22Rv1 (cell line): ENCODE results near the gene ZNF425.

Experiments used
- H3K27ac ChIP-seq: fragments of 450-650 bp; 2 replicates; pipeline ENCODE4 v1.5.1; 2017
- ZFX ChIP-seq: fragments of 450-650 bp; IDR thresholded peaks from 2 replicates; pipeline ENCODE4 v1.6.1; 2017; ENCODE audit warnings: antibody characterized with exemption, borderline replicate concordance
- TF ChIP-seq, protein P1 (sequence below): fragments of 450-650 bp; IDR thresholded peaks from 2 replicates; pipeline ENCODE4 v1.5.1; 2017; ENCODE audit warnings: mild to moderate bottlenecking

ZNF425 gene

DNA sequence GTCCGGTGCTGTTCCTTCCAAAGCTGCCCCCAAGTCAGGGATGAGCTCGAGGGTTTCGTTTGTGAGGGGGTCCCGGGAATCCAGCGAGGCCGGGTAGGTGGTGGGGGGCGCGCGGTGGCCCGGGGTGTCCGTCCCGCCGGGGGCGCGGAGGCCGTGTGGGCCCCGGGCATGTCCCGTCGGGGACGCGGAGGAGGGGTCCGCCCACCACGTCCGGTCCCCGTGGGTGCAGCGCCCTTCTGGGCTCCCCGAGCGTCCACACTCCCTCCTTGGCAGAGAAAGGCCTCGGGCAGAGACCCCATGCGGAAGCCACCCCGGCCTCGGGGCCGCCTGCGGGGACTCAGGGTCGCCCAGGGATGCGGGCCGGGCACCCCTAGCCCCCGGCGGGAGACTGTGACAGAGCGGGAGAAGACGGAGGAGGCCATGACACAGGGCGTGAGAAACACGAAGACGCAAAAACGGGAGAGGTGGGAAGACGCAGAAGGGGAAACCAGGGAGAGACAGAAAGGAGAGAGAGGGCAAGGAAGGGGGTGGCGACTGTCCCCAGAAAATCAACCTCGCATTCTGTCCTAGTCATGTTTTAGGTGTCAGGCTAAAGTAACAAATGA lies 640 bp upstream of the ZNF425 start:
- peak overlapping the region; percentile 95 for H3K27ac ChIP-seq
- TF ChIP-seq, protein P1, sequence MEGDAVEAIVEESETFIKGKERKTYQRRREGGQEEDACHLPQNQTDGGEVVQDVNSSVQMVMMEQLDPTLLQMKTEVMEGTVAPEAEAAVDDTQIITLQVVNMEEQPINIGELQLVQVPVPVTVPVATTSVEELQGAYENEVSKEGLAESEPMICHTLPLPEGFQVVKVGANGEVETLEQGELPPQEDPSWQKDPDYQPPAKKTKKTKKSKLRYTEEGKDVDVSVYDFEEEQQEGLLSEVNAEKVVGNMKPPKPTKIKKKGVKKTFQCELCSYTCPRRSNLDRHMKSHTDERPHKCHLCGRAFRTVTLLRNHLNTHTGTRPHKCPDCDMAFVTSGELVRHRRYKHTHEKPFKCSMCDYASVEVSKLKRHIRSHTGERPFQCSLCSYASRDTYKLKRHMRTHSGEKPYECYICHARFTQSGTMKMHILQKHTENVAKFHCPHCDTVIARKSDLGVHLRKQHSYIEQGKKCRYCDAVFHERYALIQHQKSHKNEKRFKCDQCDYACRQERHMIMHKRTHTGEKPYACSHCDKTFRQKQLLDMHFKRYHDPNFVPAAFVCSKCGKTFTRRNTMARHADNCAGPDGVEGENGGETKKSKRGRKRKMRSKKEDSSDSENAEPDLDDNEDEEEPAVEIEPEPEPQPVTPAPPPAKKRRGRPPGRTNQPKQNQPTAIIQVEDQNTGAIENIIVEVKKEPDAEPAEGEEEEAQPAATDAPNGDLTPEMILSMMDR = no peak
- TF ChIP-seq ZFX = no peak

- TF ChIP-seq, protein P1 = no peak
- no peak for TF ChIP-seq ZFX
- H3K27ac ChIP-seq = peak overlapping the region; percentile 95
Observed at GRCh38 chr7:149125189-149125862, 798 bp downstream of the ZNF425 start.

DNA sequence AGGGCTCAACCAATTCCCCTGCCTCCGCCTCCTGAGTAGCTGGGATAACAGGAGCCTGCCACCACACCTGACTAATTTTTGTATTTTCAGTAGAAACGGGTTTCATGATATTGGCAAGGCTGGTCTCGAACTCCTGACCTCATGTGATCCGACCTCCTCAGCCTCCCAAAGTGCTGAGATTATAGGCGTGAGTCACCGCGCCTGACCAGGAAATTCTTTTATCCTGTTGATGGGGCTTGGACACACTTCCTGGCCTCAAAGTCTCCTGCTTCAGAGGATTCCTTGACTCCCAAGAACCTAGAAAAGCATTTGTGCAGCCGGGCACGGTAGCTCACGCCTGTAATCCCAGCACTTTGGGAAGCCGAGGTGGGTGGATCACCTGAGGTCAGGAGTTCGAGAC lies 16.2 kb downstream of the ZNF425 start:
- H3K27ac ChIP-seq = no peak overlapping the region
- no peak for TF ChIP-seq ZFX
- TF ChIP-seq, protein P1 = no peak

DNA sequence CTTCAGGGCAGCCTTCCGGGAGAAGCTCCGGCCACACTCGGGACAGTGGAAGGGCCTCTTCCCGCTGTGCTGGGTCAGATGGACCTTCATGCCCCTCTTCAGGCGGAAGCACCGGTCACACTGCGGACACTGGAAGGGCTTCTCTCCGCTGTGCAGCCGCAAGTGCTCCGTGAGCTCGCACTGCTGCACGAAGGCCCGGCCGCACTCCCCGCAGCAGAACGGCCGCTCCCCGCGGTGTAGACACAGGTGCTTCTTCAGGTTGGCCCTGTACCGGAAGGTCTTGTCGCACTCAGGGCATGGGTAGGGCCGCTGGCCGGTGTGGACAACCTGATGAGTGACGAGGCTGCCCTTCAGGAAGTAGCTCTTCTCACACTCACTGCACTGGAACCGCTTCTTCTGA lies 21.4 kb downstream of the ZNF425 start:
- no peak overlapping the region for H3K27ac ChIP-seq
- no peak for TF ChIP-seq ZFX
- TF ChIP-seq, protein P1 = no peak

- TF ChIP-seq ZFX = no peak
- TF ChIP-seq, protein P1 = no peak
- H3K27ac ChIP-seq = no peak overlapping the region
Observed at GRCh38 chr7:149104214-149104613, 21.9 kb downstream of the ZNF425 start.

DNA sequence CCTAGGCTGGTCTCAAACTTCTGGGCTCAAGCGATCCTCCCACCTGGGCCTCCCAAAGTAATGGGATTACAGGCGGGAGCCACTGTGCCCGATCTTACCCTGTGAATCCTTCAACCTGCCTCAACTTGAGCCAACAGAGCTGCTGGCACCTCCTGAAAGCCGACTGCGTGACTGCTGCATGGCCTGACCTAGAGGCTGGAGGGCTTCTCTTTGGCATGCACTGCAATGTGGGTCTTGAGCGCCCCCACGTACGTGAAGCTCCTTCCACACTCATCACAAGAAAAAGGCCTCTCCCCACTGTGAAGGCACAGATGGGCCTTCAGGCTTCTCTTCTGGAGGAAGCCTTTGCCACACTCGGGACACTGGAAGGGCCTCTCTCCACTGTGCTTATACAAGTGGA lies 22.7 kb downstream of the ZNF425 start:
- no peak overlapping the region for H3K27ac ChIP-seq
- TF ChIP-seq, protein P1 = no peak
- no peak for TF ChIP-seq ZFX

- H3K27ac ChIP-seq = no peak overlapping the region
- TF ChIP-seq, protein P1 = no peak
- TF ChIP-seq ZFX = no peak
Observed at GRCh38 chr7:149102666-149103065, 23.5 kb downstream of the ZNF425 start.
